Astrocyte (in vitro differentiated cells and primary cell): ENCODE data around the gene ARHGAP23. TPM values are rescaled to one million over a fixed set of nuclear protein-coding genes. Genes with fewer than 3 reads are reported as not detected.

Experiments
- DNase-seq: peaks from one replicate; pipeline ENCODE4 v3.0.0-alpha.2; 2010; ENCODE audit warnings: low read depth
- FAIRE-seq: peaks from 2 replicates; lab custom pipeline; 2011; peaks lifted over from hg19 to GRCh38; lab: Jason Lieb, UNC
- H2AFZ ChIP-seq: 2 replicates; pipeline ENCODE4 v1.6.0; 2012; ENCODE audit warnings: low read depth, low read length, inconsistent platforms
- H3K27ac ChIP-seq: 2 replicates; pipeline ENCODE4 v1.5.1; 2011; ENCODE audit warnings: low read depth, low read length, inconsistent platforms
- H3K27me3 ChIP-seq: 2 replicates; pipeline ENCODE4 v1.6.0; 2011; ENCODE audit warnings: low read length, inconsistent platforms; ENCODE audit not compliant: insufficient read depth
- H3K36me3 ChIP-seq: 2 replicates; pipeline ENCODE4 v1.5.1; 2011; ENCODE audit warnings: low read length, inconsistent platforms; ENCODE audit not compliant: insufficient read depth
- H3K4me1 ChIP-seq: 2 replicates; pipeline ENCODE4 v1.5.1; 2011; ENCODE audit warnings: low read length, inconsistent platforms; ENCODE audit not compliant: insufficient read depth
- H3K4me2 ChIP-seq: 2 replicates; pipeline ENCODE4 v1.6.0; 2012; ENCODE audit warnings: low read length, inconsistent platforms
- H3K4me3 ChIP-seq: 2 replicates; pipeline ENCODE4 v1.5.1; 2011; ENCODE audit warnings: low read depth, mild to moderate bottlenecking, low read length, inconsistent platforms; ENCODE audit not compliant: insufficient read depth
- H3K79me2 ChIP-seq: 2 replicates; pipeline ENCODE4 v1.6.0; 2012; ENCODE audit warnings: mild to moderate bottlenecking, low read length, inconsistent platforms; ENCODE audit not compliant: insufficient read depth
- H3K9ac ChIP-seq: 2 replicates; pipeline ENCODE4 v1.6.0; 2012; ENCODE audit warnings: mild to moderate bottlenecking, low read length, inconsistent platforms
- H3K9me3 ChIP-seq: 2 replicates; pipeline ENCODE4 v1.5.1; 2012; ENCODE audit warnings: low read depth, mild to moderate bottlenecking, low read length, inconsistent platforms; ENCODE audit not compliant: insufficient read depth
- H4K20me1 ChIP-seq: 2 replicates; pipeline ENCODE4 v1.6.0; 2012; ENCODE audit warnings: low read length, inconsistent platforms; ENCODE audit not compliant: insufficient read depth
- H3K27ac Mint-ChIP-seq: one replicate; pipeline ENCODE4 v1.8.0; 2021; ENCODE audit warnings: mild to moderate bottlenecking, mixed read lengths; ENCODE audit not compliant: unreplicated experiment
- H3K27me3 Mint-ChIP-seq: one replicate; pipeline ENCODE4 v1.8.0; 2021; ENCODE audit warnings: low read depth, mixed read lengths; ENCODE audit not compliant: unreplicated experiment
- H3K36me3 Mint-ChIP-seq: one replicate; pipeline ENCODE4 v1.8.0; 2021; ENCODE audit warnings: low read depth, mixed read lengths; ENCODE audit not compliant: unreplicated experiment
- H3K4me1 Mint-ChIP-seq: one replicate; pipeline ENCODE4 v1.8.0; 2021; ENCODE audit warnings: low read depth, mixed read lengths; ENCODE audit not compliant: unreplicated experiment
- H3K4me3 Mint-ChIP-seq: one replicate; pipeline ENCODE4 v1.8.0; 2021; ENCODE audit warnings: mild to moderate bottlenecking, moderate library complexity, mixed read lengths; ENCODE audit not compliant: unreplicated experiment
- H3K9me3 Mint-ChIP-seq: one replicate; pipeline ENCODE4 v1.8.0; 2021; ENCODE audit warnings: mild to moderate bottlenecking, mixed read lengths; ENCODE audit not compliant: unreplicated experiment
- EZH2 ChIP-seq: IDR thresholded peaks from 2 replicates; pipeline ENCODE4 v1.6.1; 2012; ENCODE audit warnings: mild to moderate bottlenecking, low read length, inconsistent platforms; ENCODE audit not compliant: insufficient read depth
- total RNA-seq: library from RNA; stranded (reverse); gene quantifications from 2 replicates; pipeline ENCODE4 v1.2.1, GENCODE V29; 2021
- TF ChIP-seq, protein P1 (sequence below): IDR thresholded peaks from 2 replicates; pipeline ENCODE4 v1.5.1; 2011; ENCODE audit warnings: low read depth, mild to moderate bottlenecking, inconsistent platforms, low read length, moderate library complexity; ENCODE audit not compliant: insufficient read depth

The ARHGAP23 gene
- total RNA-seq, 1 donor from 2014 or later, result 118 TPM

DNA sequence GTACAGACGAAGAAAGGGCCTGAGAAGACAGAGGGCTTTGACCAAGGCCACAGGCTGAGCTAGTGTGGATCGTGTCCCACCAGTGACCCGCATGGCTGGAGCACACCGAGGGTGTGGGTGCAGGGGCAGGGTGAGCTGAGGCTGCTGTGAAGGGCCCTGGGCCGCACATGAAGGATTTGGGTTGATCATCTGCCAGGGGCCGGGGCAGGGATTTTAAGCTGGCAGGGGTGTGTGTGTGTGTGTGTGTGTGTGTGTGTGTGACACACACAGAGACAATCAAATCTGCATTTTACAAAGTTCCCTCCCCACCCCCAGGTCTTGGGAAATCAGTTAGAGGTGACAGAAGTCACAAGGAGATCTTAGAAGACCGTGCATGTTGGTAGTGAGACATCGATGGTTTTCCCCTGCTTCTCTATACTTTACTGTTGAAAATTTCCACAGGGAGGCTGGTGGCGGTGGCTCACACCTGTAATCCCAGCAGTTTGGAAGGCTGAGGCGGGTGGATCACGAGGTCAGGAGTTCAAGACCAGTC is 112.3 kb downstream of the ARHGAP23 start:
- DNase-seq (no peak), FAIRE-seq (no peak)
- Mint-ChIP-seq H3K27me3 (peaks cover 45% of the 10 kb centered on the region), H3K4me1 (peaks cover 3% of the 10 kb centered on the region), H3K27ac (no peak overlapping the region), H3K36me3 (peaks cover 4% of the 10 kb centered on the region), H3K9me3 (peaks cover 1% of the 10 kb centered on the region), H3K4me3 (no peak overlapping the region)
- no peak overlapping the region for H3K4me2 ChIP-seq
- TF ChIP-seq, protein P1, sequence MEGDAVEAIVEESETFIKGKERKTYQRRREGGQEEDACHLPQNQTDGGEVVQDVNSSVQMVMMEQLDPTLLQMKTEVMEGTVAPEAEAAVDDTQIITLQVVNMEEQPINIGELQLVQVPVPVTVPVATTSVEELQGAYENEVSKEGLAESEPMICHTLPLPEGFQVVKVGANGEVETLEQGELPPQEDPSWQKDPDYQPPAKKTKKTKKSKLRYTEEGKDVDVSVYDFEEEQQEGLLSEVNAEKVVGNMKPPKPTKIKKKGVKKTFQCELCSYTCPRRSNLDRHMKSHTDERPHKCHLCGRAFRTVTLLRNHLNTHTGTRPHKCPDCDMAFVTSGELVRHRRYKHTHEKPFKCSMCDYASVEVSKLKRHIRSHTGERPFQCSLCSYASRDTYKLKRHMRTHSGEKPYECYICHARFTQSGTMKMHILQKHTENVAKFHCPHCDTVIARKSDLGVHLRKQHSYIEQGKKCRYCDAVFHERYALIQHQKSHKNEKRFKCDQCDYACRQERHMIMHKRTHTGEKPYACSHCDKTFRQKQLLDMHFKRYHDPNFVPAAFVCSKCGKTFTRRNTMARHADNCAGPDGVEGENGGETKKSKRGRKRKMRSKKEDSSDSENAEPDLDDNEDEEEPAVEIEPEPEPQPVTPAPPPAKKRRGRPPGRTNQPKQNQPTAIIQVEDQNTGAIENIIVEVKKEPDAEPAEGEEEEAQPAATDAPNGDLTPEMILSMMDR, result no peak
- TF ChIP-seq EZH2, result no peak
- no peaks in the 10 kb centered on the region for H3K79me2 ChIP-seq
- no peak overlapping the region for H3K9ac ChIP-seq
- no peak overlapping the region for H3K27ac ChIP-seq
- peaks cover 13% of the 10 kb centered on the region for H3K27me3 ChIP-seq
- H3K9me3 ChIP-seq, result no peaks in the 10 kb centered on the region
- no peak overlapping the region for H2AFZ ChIP-seq
- H3K36me3 ChIP-seq, result no peaks in the 10 kb centered on the region
- no peaks in the 10 kb centered on the region for H3K4me1 ChIP-seq
- H3K4me3 ChIP-seq, result no peak overlapping the region
- no peaks in the 10 kb centered on the region for H4K20me1 ChIP-seq

DNA sequence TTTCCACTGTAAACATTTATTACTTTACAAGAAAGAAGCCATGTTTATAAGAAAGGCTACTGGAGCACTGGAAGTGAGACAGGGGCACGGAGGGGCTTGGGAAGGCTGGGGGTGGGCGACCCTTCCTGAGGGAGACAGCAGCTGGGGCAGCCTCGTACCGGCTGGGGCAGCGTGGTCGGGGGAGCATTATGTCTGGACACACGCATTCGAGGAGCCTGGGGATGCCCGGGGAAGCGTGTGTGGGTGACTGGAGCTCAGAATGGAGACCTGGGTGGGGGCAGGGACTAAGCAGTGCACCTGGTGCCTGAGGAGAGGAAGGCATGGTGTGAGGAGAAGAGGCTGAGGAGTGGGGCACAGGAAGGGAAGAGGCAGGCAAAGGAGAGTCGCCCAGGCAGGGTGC is 113.0 kb downstream of the ARHGAP23 start:
- H3K9me3 ChIP-seq, result no peaks in the 10 kb centered on the region
- no peak overlapping the region for H3K4me2 ChIP-seq
- Mint-ChIP-seq H3K36me3 (peaks cover 2% of the 10 kb centered on the region), H3K27ac (no peak overlapping the region), H3K4me1 (peaks cover 3% of the 10 kb centered on the region), H3K27me3 (peaks cover 44% of the 10 kb centered on the region), H3K9me3 (peaks cover 1% of the 10 kb centered on the region), H3K4me3 (no peak overlapping the region)
- H3K36me3 ChIP-seq, result no peaks in the 10 kb centered on the region
- DNase-seq (no peak), FAIRE-seq (no peak)
- H3K4me1 ChIP-seq, result no peaks in the 10 kb centered on the region
- peaks cover 6% of the 10 kb centered on the region for H3K27me3 ChIP-seq
- H3K79me2 ChIP-seq, result no peaks in the 10 kb centered on the region
- TF ChIP-seq, protein P1, result no peak
- no peak for TF ChIP-seq EZH2
- H4K20me1 ChIP-seq, result no peaks in the 10 kb centered on the region
- H2AFZ ChIP-seq, result no peak overlapping the region
- no peak overlapping the region for H3K9ac ChIP-seq
- no peak overlapping the region for H3K27ac ChIP-seq
- no peak overlapping the region for H3K4me3 ChIP-seq

DNA sequence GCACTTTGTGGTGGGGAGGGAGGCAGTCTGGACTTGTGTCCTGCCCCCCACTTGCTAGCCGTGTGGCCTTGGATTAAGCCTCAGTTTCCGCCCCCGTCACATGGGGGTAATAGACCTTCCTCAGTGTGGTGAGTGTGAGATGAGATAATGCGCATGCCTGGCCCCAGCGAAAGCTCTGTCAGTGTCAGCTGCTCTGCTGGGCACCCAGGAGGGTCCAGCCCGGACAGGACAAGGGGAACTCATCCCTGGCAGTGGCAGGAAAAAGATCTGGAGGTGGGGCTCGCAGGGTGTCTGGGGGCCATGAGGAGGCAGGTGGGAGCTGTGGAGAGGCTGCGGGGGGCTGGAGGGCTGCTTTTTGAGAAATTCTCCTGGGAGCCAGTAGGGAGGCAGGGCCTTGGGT is 114.0 kb downstream of the ARHGAP23 start:
- FAIRE-seq (no peak), DNase-seq (no peak)
- Histone ChIP-seq H3K27me3 (peaks cover 2% of the 10 kb centered on the region), H3K79me2 (no peaks in the 10 kb centered on the region), H2AFZ (no peak overlapping the region), H3K4me3 (no peak overlapping the region), H3K4me2 (no peak overlapping the region), H4K20me1 (no peaks in the 10 kb centered on the region), H3K9ac (no peak overlapping the region), H3K9me3 (no peaks in the 10 kb centered on the region), H3K36me3 (no peaks in the 10 kb centered on the region), H3K4me1 (no peaks in the 10 kb centered on the region), H3K27ac (no peak overlapping the region)
- H3K27ac Mint-ChIP-seq, result no peak overlapping the region
- H3K27me3 Mint-ChIP-seq, result peaks cover 46% of the 10 kb centered on the region
- peaks cover 3% of the 10 kb centered on the region for H3K4me1 Mint-ChIP-seq
- no peak for TF ChIP-seq EZH2
- TF ChIP-seq, protein P1, result no peak
- H3K9me3 Mint-ChIP-seq, result no peaks in the 10 kb centered on the region
- H3K36me3 Mint-ChIP-seq, result peaks cover 2% of the 10 kb centered on the region
- H3K4me3 Mint-ChIP-seq, result no peak overlapping the region
